Activated CD8-positive, alpha-beta memory T cell treated with anti-CD3 and anti-CD28 coated beads, Interleukin-2, amount 50 U/mL, for 1 hour (primary cell): ENCODE data around the gene PRDX5.

Experiments
- DNase-seq: peaks from one replicate; pipeline ENCODE4 v3.0.0-alpha.2; 2020; ENCODE audit errors: extremely low read depth

PRDX5 gene

GRCh38 chr11:64289002-64289564 is 28.8 kb upstream of the PRDX5 start:
- DNase-seq: no peak

- no peak for DNase-seq
Observed at GRCh38 chr11:64290352-64291261, 27.3 kb upstream of the PRDX5 start.

- no peak for DNase-seq
Observed at GRCh38 chr11:64291262-64291751, 26.6 kb upstream of the PRDX5 start, which contains the start of gene KCNK4. Gene KCNK4, plus strand, starts transcription at chr11:64291302. Its CDS starts 1,717 bp downstream, at chr11:64293019.

- DNase-seq: no peak
Observed at GRCh38 chr11:64291752-64292459, 26.0 kb upstream of the PRDX5 start.

- DNase-seq: no peak
Observed at GRCh38 chr11:64292460-64293254, 25.3 kb upstream of the PRDX5 start.

GRCh38 chr11:64294774-64295173 is 23.1 kb upstream of the PRDX5 start:
- DNase-seq: no peak

GRCh38 chr11:64295760-64296159 is 22.2 kb upstream of the PRDX5 start:
- DNase-seq: no peak

- DNase-seq: no peak
Observed at GRCh38 chr11:64296236-64296635, 21.7 kb upstream of the PRDX5 start.

- DNase-seq: no peak
Observed at GRCh38 chr11:64296830-64297698, 20.9 kb upstream of the PRDX5 start.

GRCh38 chr11:64297699-64298358 is 20.1 kb upstream of the PRDX5 start:
- DNase-seq: no peak

GRCh38 chr11:64298966-64299846 is 18.7 kb upstream of the PRDX5 start:
- DNase-seq: no peak

- DNase-seq: no peak
Observed at GRCh38 chr11:64299847-64300648, 17.9 kb upstream of the PRDX5 start, which contains the start of gene CATSPERZ. Gene CATSPERZ, plus strand, starts transcription at chr11:64300358. Its CDS starts 53 bp downstream, at chr11:64300411.

- no peak for DNase-seq
Observed at GRCh38 chr11:64303109-64304031, 14.6 kb upstream of the PRDX5 start.

GRCh38 chr11:64304032-64304315 is 13.9 kb upstream of the PRDX5 start:
- DNase-seq: no peak

GRCh38 chr11:64304316-64305072 is 13.4 kb upstream of the PRDX5 start:
- peak; percentile 82 for DNase-seq

GRCh38 chr11:64305075-64305690 is 12.7 kb upstream of the PRDX5 start, which contains the start of gene ESRRA:
Gene ESRRA, plus strand, starts transcription at chr11:64305524. Its CDS starts 1,656 bp downstream, at chr11:64307180.
- DNase-seq: peak; percentile 99
